T-cell (primary cell): Measurements from ENCODE around the gene RIN3. TPM values are rescaled to one million over a fixed set of nuclear protein-coding genes. Genes with fewer than 3 reads are reported as not detected.
A peak's percentile ranks its signal among the peaks of the same experiment; 100 is the strongest.

Experiments
- ATAC-seq, 4 experiments: fragments of 200-7000 bp in 3 of 4; fragments of 150-1000 bp in 1 of 4; cut with Tn5 transposase; replicated peaks in 1 of 4; 1 replicate in 3 of 4; 2 replicates in 1 of 4; pipeline ENCODE4 v1.10.0; 2021; ENCODE audit warnings: moderate library complexity in 3 of 4, mild to moderate bottlenecking in 2 of 4, moderate number of reproducible peaks in 1 of 4
- CTCF ChIA-PET, 2 donors: fragments of 300-600 bp; sonication (Branson Sonifier 250); formaldehyde crosslinking; loops; one replicate each; lab custom pipeline; 2022; ENCODE audit warnings: antibody characterized with exemption in 2 of 2; lab: Charles Lee
- POLR2A ChIA-PET, 2 donors: fragments of 300-600 bp; sonication (Branson Sonifier 250); formaldehyde crosslinking; loops; one replicate each; lab custom pipeline; 2022; ENCODE audit warnings: antibody characterized with exemption in 2 of 2; lab: Charles Lee
- DNase-seq, 35 experiments: peaks; one replicate each; pipeline versions ENCODE4 v3.0.0 to v3.0.0-alpha.2; 2013 to 2023
- H3K27ac ChIP-seq: one replicate; pipeline ENCODE4 v1.5.1; 2013; ENCODE audit warnings: low read length
- H3K27me3 ChIP-seq, 2 experiments: replicated peaks in 1 of 2; 1 replicate in 1 of 2; 2 replicates in 1 of 2; pipeline versions ENCODE4 v1.6.1 to v1.7.0; 2013; ENCODE audit warnings: low read length in 1 of 2, mixed read lengths in 1 of 2; ENCODE audit not compliant: control insufficient read depth in 2 of 2, insufficient read depth in 2 of 2; ENCODE audit errors: extremely low read depth in 1 of 2
- H3K36me3 ChIP-seq, 2 donors: 1 replicate in 1 of 2; 2 replicates in 1 of 2; pipeline versions ENCODE4 v1.6.1 to v1.7.0; 2013; ENCODE audit warnings: low read length in 1 of 2; ENCODE audit not compliant: control insufficient read depth in 2 of 2, insufficient read depth in 1 of 2; ENCODE audit errors: extremely low read depth in 1 of 2
- H3K4me1 ChIP-seq, 2 experiments: 1 replicate in 1 of 2; 2 replicates in 1 of 2; pipeline versions ENCODE4 v1.6.1 to v1.7.0; 2013; ENCODE audit warnings: low read length in 2 of 2, mixed read lengths in 1 of 2; ENCODE audit not compliant: insufficient read depth in 2 of 2, control insufficient read depth in 1 of 2; ENCODE audit errors: extremely low read depth in 1 of 2
- H3K4me3 ChIP-seq, 2 donors: 1 replicate in 1 of 2; 2 replicates in 1 of 2; pipeline versions ENCODE4 v1.5.1 to v1.7.0; 2013; ENCODE audit warnings: mild to moderate bottlenecking in 2 of 2, low read length in 1 of 2, moderate library complexity in 1 of 2; ENCODE audit not compliant: control insufficient read depth in 1 of 2; ENCODE audit errors: extremely low read depth in 1 of 2
- H3K9me3 ChIP-seq: 2 replicates; pipeline ENCODE4 v1.7.0; 2013
- H3K27ac Mint-ChIP-seq, 2 donors: one replicate each; pipeline ENCODE4 v1.8.0; 2020 to 2021; ENCODE audit warnings: mild to moderate bottlenecking in 2 of 2, mixed read lengths in 2 of 2
- H3K27me3 Mint-ChIP-seq, 2 donors: one replicate each; pipeline ENCODE4 v1.8.0; 2021 to 2022; ENCODE audit warnings: mixed read lengths in 2 of 2
- H3K36me3 Mint-ChIP-seq: one replicate; pipeline ENCODE4 v1.8.0; 2021; ENCODE audit warnings: mixed read lengths
- H3K4me1 Mint-ChIP-seq, 3 donors: one replicate each; pipeline ENCODE4 v1.8.0; 2020 to 2022; ENCODE audit warnings: mixed read lengths in 3 of 3, mild to moderate bottlenecking in 1 of 3
- H3K4me3 Mint-ChIP-seq, 3 donors: one replicate each; pipeline ENCODE4 v1.8.0; 2020 to 2022; ENCODE audit warnings: mild to moderate bottlenecking in 3 of 3, mixed read lengths in 3 of 3, moderate library complexity in 3 of 3
- H3K9me3 Mint-ChIP-seq, 3 donors: one replicate each; pipeline ENCODE4 v1.8.0; 2020 to 2022; ENCODE audit warnings: mixed read lengths in 3 of 3
- WGBS: methylation state at CpG from one replicate; pipeline ENCODE4 v1.1.5; 2013; ENCODE audit warnings: missing lambda C conversion rate; ENCODE audit not compliant: insufficient coverage; 5-methylcytosine and 5-hydroxymethylcytosine counted together
- total RNA-seq, 35 experiments: library from RNA in 6 of 35; stranded (reverse) in 6 of 35; fragments of 120-200 nt in 1 of 35; gene quantifications; one replicate each; pipeline versions ENCODE4 v1.2.1 to v1.2.4 and lab custom pipeline; 2013 to 2026

RIN3 gene
- total RNA-seq, 5 donors from 2014 or later (not counting 1 experiment from before 2014, with no cell fraction given), result 89.9 to 107 (median 97.0) TPM

GRCh38 chr14:92546347-92547053, 32.9 kb downstream of the RIN3 start:
- peak overlapping the region; percentile 27 to 45 for H3K27ac Mint-ChIP-seq
- WGBS, result 100% methylated on average over 1 of the region's 7 CpGs
- ATAC-seq, result no peak
- Histone ChIP-seq H3K27ac (no peak overlapping the region), H3K36me3 (no peaks in the 10 kb centered on the region), H3K9me3 (no peaks in the 10 kb centered on the region), H3K4me3 (no peak overlapping the region), H3K4me1 (peaks cover 2 to 19% of the 10 kb centered on the region in 2 experiments), H3K27me3 (no peaks in the 10 kb centered on the region)
- H3K4me3 Mint-ChIP-seq, result no peak overlapping the region
- no peaks in the 10 kb centered on the region for H3K9me3 Mint-ChIP-seq
- H3K4me1 Mint-ChIP-seq, result peaks cover 29 to 38% (median 32%) of the 10 kb centered on the region in 3 donors
- H3K27me3 Mint-ChIP-seq, result no peaks in the 10 kb centered on the region
- H3K36me3 Mint-ChIP-seq, result no peaks in the 10 kb centered on the region
- ChIA-PET CTCF (no interaction called here), POLR2A (no interaction called here)
- DNase-seq, result no peak

GRCh38 chr14:92549105-92549858, 35.7 kb downstream of the RIN3 start:
- ATAC-seq (no peak), DNase-seq (no peak)
- Mint-ChIP-seq H3K27me3 (no peaks in the 10 kb centered on the region), H3K9me3 (no peaks in the 10 kb centered on the region), H3K4me3 (no peak overlapping the region), H3K27ac (peak overlapping the region in 1 of 2 donors; percentile 34), H3K36me3 (no peaks in the 10 kb centered on the region), H3K4me1 (peaks cover 30 to 44% (median 31%) of the 10 kb centered on the region in 3 donors)
- H3K4me1 ChIP-seq, result peaks cover 0 to 42% of the 10 kb centered on the region in 2 experiments
- H3K27ac ChIP-seq, result no peak overlapping the region
- no peaks in the 10 kb centered on the region for H3K9me3 ChIP-seq
- WGBS, result 98% methylated on average over 13 of the region's 17 CpGs
- no peaks in the 10 kb centered on the region for H3K36me3 ChIP-seq
- ChIA-PET CTCF (interaction anchor here (0.5 to 0.9 kb wide), 4 partner anchors 20 to 509 kb away, joined by 3 to 4 read pairs (median 3); partner anchors contain the start of gene TRIP11 (in 1 of the 2)), POLR2A (no interaction called here)
- H3K4me3 ChIP-seq, result no peak overlapping the region
- H3K27me3 ChIP-seq, result no peaks in the 10 kb centered on the region

- POLR2A ChIA-PET, result no interaction called here
- peaks cover 27 to 43% (median 31%) of the 10 kb centered on the region in 3 donors for H3K4me1 Mint-ChIP-seq
- ATAC-seq, result no peak
Observed at GRCh38 chr14:92549859-92550230, 36.3 kb downstream of the RIN3 start.

GRCh38 chr14:92551044-92551841, 37.7 kb downstream of the RIN3 start:
- ATAC-seq, result no peak
- Histone ChIP-seq H3K36me3 (no peaks in the 10 kb centered on the region), H3K4me1 (peaks cover 13 to 58% of the 10 kb centered on the region in 2 experiments), H3K4me3 (no peak overlapping the region), H3K27me3 (no peaks in the 10 kb centered on the region), H3K27ac (no peak overlapping the region), H3K9me3 (no peaks in the 10 kb centered on the region)
- Mint-ChIP-seq H3K27me3 (no peaks in the 10 kb centered on the region), H3K27ac (no peak overlapping the region), H3K36me3 (peaks cover under 1% of the 10 kb centered on the region), H3K9me3 (no peaks in the 10 kb centered on the region), H3K4me3 (no peak overlapping the region), H3K4me1 (peaks cover 40 to 57% (median 45%) of the 10 kb centered on the region in 3 donors)
- 57% methylated on average over 4 of the region's 13 CpGs for WGBS
- ChIA-PET CTCF (no interaction called here), POLR2A (interaction anchor here in 1 of 2 donors (0.5 to 0.6 kb wide), 2 partner anchors 16 to 18 kb away, joined by 4 to 7 read pairs; no protein-coding TSS in a partner anchor)
- peak in 1 of 35 experiments; percentile 66 for DNase-seq

More at GRCh38 chr14:92549859-92550230, 36.3 kb downstream of the RIN3 start:
- Mint-ChIP-seq H3K9me3 (no peaks in the 10 kb centered on the region), H3K4me3 (no peak overlapping the region), H3K27ac (peak overlapping the region; percentile 19 to 44), H3K36me3 (no peaks in the 10 kb centered on the region), H3K27me3 (no peaks in the 10 kb centered on the region)
- H3K36me3 ChIP-seq, result no peaks in the 10 kb centered on the region
- no peaks in the 10 kb centered on the region for H3K9me3 ChIP-seq
- no peak overlapping the region for H3K27ac ChIP-seq
- no peak overlapping the region for H3K4me3 ChIP-seq
- H3K27me3 ChIP-seq, result no peaks in the 10 kb centered on the region
- H3K4me1 ChIP-seq, result peaks cover under 1 to 44% of the 10 kb centered on the region in 2 experiments
- DNase-seq, result no peak
- WGBS, result 85% methylated on average over 5 of the region's 7 CpGs
- CTCF ChIA-PET, result interaction anchor here (0.5 to 0.9 kb wide), 3 partner anchors 20 to 53 kb away, joined by 3 to 4 read pairs (median 3); no protein-coding TSS in a partner anchor

GRCh38 chr14:92552066-92552465, 38.5 kb downstream of the RIN3 start:
- Histone ChIP-seq H3K27me3 (no peaks in the 10 kb centered on the region), H3K9me3 (no peaks in the 10 kb centered on the region), H3K36me3 (no peaks in the 10 kb centered on the region), H3K27ac (no peak overlapping the region), H3K4me1 (peaks cover 22 to 63% of the 10 kb centered on the region in 2 experiments), H3K4me3 (no peak overlapping the region)
- peak overlapping the region in 1 of 2 donors; percentile 66 for H3K27ac Mint-ChIP-seq
- H3K4me1 Mint-ChIP-seq, result peaks cover 49 to 61% (median 53%) of the 10 kb centered on the region in 3 donors
- peaks cover 8% of the 10 kb centered on the region for H3K36me3 Mint-ChIP-seq
- ChIA-PET CTCF (no interaction called here), POLR2A (no interaction called here)
- no peaks in the 10 kb centered on the region for H3K9me3 Mint-ChIP-seq
- 46% methylated on average over 3 of the region's 4 CpGs for WGBS
- no peaks in the 10 kb centered on the region for H3K27me3 Mint-ChIP-seq
- ATAC-seq (no peak), DNase-seq (no peak)
- no peak overlapping the region for H3K4me3 Mint-ChIP-seq

- no peak overlapping the region for H3K27ac Mint-ChIP-seq
- 100% methylated on average over 3 of the region's 10 CpGs for whole genome bisulfite sequencing
- Histone ChIP-seq H3K36me3 (peaks cover 0 to 6% of the 10 kb centered on the region in 2 donors), H3K27ac (no peak overlapping the region), H3K27me3 (no peaks in the 10 kb centered on the region), H3K9me3 (no peaks in the 10 kb centered on the region), H3K4me3 (no peak overlapping the region), H3K4me1 (peaks cover 22 to 72% of the 10 kb centered on the region in 2 experiments)
- H3K9me3 Mint-ChIP-seq, result no peaks in the 10 kb centered on the region
- POLR2A ChIA-PET, result no interaction called here
- peaks cover 8% of the 10 kb centered on the region for H3K36me3 Mint-ChIP-seq
- DNase-seq (no peak), ATAC-seq (no peak)
- H3K4me1 Mint-ChIP-seq, result peaks cover 55 to 67% (median 58%) of the 10 kb centered on the region in 3 donors
- H3K27me3 Mint-ChIP-seq, result no peaks in the 10 kb centered on the region
- H3K4me3 Mint-ChIP-seq, result no peak overlapping the region
- CTCF ChIA-PET, result no interaction called here
Observed at GRCh38 chr14:92553438-92553837, 39.9 kb downstream of the RIN3 start.
